Erythroblast (primary cell): ENCODE results near the gene ABCD1.

Source experiments
- GATA1 ChIP-seq: IDR thresholded peaks from 2 replicates; pipeline ENCODE4 v1.6.1; 2011; ENCODE audit warnings: low read depth, mild to moderate bottlenecking, control low read depth, low read length, moderate library complexity
- POLR2A ChIP-seq: IDR thresholded peaks from 2 replicates; pipeline ENCODE4 v1.6.1; 2011; ENCODE audit warnings: mild to moderate bottlenecking, low read length

DNA sequence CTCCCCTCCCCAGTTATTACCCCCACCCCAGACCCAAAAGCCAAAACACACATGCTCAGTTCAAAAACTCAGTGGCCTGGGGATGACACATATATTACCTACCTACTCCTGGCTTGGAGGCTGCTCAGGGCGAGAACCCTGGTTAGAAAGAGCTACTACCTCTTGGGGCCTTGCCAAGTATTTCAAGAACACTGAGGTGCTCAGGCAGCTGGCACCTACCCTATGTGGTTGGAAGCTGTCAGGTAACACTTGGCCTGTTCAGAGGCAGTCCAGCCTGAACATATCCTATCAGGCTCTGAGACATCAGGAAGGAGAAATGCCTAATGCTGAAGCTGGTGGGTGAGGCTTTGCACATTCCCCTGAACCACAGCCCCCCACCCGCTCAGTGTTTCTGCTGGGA lies 5.4 kb upstream of the ABCD1 start:
- no peak for TF ChIP-seq POLR2A
- TF ChIP-seq GATA1, result no peak
